IPS-20b (cell line): ENCODE results near the gene ARPC1A.
"Not testable (repeated sequence)": the region's sequence is repeated elsewhere in the genome, so short reads cannot be mapped to it uniquely, and the experiment has no call there.

Experiments
- H3K27ac ChIP-seq: one replicate; pipeline ENCODE4 v1.5.1; 2013; ENCODE audit warnings: low read length
- H3K27me3 ChIP-seq: 2 replicates; pipeline ENCODE4 v1.6.1; 2013; ENCODE audit warnings: mild to moderate bottlenecking, low read length, inconsistent platforms; ENCODE audit not compliant: insufficient read depth
- H3K36me3 ChIP-seq: 2 replicates; pipeline ENCODE4 v1.6.1; 2013; ENCODE audit warnings: low read depth, mild to moderate bottlenecking, inconsistent platforms, low read length, moderate library complexity; ENCODE audit not compliant: insufficient read depth
- H3K4me1 ChIP-seq: 2 replicates; pipeline ENCODE4 v1.6.1; 2013; ENCODE audit warnings: mild to moderate bottlenecking, control low read depth, inconsistent platforms, low read length, moderate library complexity; ENCODE audit not compliant: insufficient read depth
- H3K4me3 ChIP-seq: 2 replicates; pipeline ENCODE4 v1.5.1; 2013; ENCODE audit warnings: mild to moderate bottlenecking, low read length, inconsistent platforms
- H3K9ac ChIP-seq: 2 replicates; pipeline ENCODE4 v1.6.1; 2013; ENCODE audit warnings: low read depth, mild to moderate bottlenecking, inconsistent platforms, low read length, moderate library complexity
- H3K9me3 ChIP-seq: 2 replicates; pipeline ENCODE4 v1.6.1; 2013; ENCODE audit warnings: mild to moderate bottlenecking, low read depth, low read length, inconsistent platforms; ENCODE audit not compliant: insufficient read depth

The ARPC1A gene

GRCh38 chr7:99301496-99301895 lies 24.2 kb upstream of the ARPC1A start:
- H3K27me3 ChIP-seq, result no peaks in the 10 kb centered on the region
- H3K9me3 ChIP-seq, result no peaks in the 10 kb centered on the region
- H3K4me3 ChIP-seq, result no peak overlapping the region
- H3K4me1 ChIP-seq, result no peaks in the 10 kb centered on the region
- no peak overlapping the region for H3K27ac ChIP-seq
- no peaks in the 10 kb centered on the region for H3K36me3 ChIP-seq
- no peak overlapping the region; the same call in 1 of the 2 replicates for H3K9ac ChIP-seq

GRCh38 chr7:99305473-99306260 lies 20.0 kb upstream of the ARPC1A start:
- Histone ChIP-seq H3K9ac (no peak overlapping the region), H3K4me1 (no peaks in the 10 kb centered on the region), H3K27me3 (no peaks in the 10 kb centered on the region), H3K27ac (no peak overlapping the region), H3K9me3 (no peaks in the 10 kb centered on the region), H3K36me3 (no peaks in the 10 kb centered on the region), H3K4me3 (no peak overlapping the region)

- H3K4me3 ChIP-seq, result no peak overlapping the region
These were observed 17.1 kb upstream of the ARPC1A start for GRCh38 chr7:99308461-99309074.

GRCh38 chr7:99309111-99309510 lies 16.6 kb upstream of the ARPC1A start:
- Histone ChIP-seq H3K9me3 (no peaks in the 10 kb centered on the region), H3K4me1 (no peaks in the 10 kb centered on the region), H3K4me3 (no peak overlapping the region), H3K27me3 (no peaks in the 10 kb centered on the region), H3K36me3 (no peaks in the 10 kb centered on the region), H3K27ac (no peak overlapping the region), H3K9ac (no peak overlapping the region)

More at GRCh38 chr7:99308461-99309074, 17.1 kb upstream of the ARPC1A start:
- Histone ChIP-seq H3K36me3 (no peaks in the 10 kb centered on the region), H3K9ac (no peak overlapping the region), H3K4me1 (no peaks in the 10 kb centered on the region), H3K9me3 (no peaks in the 10 kb centered on the region), H3K27me3 (no peaks in the 10 kb centered on the region), H3K27ac (no peak overlapping the region)

- Histone ChIP-seq H3K27me3 (no peaks in the 10 kb centered on the region), H3K36me3 (no peaks in the 10 kb centered on the region), H3K27ac (no peak overlapping the region), H3K9ac (no peak overlapping the region), H3K4me3 (no peak overlapping the region), H3K9me3 (no peaks in the 10 kb centered on the region), H3K4me1 (no peaks in the 10 kb centered on the region)
These were observed 15.7 kb upstream of the ARPC1A start for GRCh38 chr7:99310004-99310403.

- Histone ChIP-seq H3K27ac (no peak overlapping the region), H3K9ac (no peak overlapping the region), H3K4me1 (no peaks in the 10 kb centered on the region), H3K9me3 (no peaks in the 10 kb centered on the region), H3K36me3 (no peaks in the 10 kb centered on the region), H3K4me3 (no peak overlapping the region), H3K27me3 (no peaks in the 10 kb centered on the region)
These were observed 14.0 kb upstream of the ARPC1A start for GRCh38 chr7:99311702-99312101.

GRCh38 chr7:99312316-99313203 lies 13.1 kb upstream of the ARPC1A start:
- no peak overlapping the region for H3K4me3 ChIP-seq

GRCh38 chr7:99313204-99313573 lies 12.5 kb upstream of the ARPC1A start:
- H3K4me1 ChIP-seq, result no peaks in the 10 kb centered on the region
- H3K9me3 ChIP-seq, result no peaks in the 10 kb centered on the region
- H3K27me3 ChIP-seq, result no peaks in the 10 kb centered on the region
- H3K4me3 ChIP-seq, result no peak overlapping the region
- H3K27ac ChIP-seq, result no peak overlapping the region
- H3K36me3 ChIP-seq, result no peaks in the 10 kb centered on the region
- H3K9ac ChIP-seq, result no peak overlapping the region

More at GRCh38 chr7:99312316-99313203, 13.1 kb upstream of the ARPC1A start:
- Histone ChIP-seq H3K9ac (no peak overlapping the region), H3K27ac (no peak overlapping the region), H3K36me3 (no peaks in the 10 kb centered on the region), H3K9me3 (no peaks in the 10 kb centered on the region), H3K4me1 (no peaks in the 10 kb centered on the region), H3K27me3 (no peaks in the 10 kb centered on the region)

- Histone ChIP-seq H3K9me3 (no peaks in the 10 kb centered on the region), H3K9ac (no peak overlapping the region), H3K4me3 (no peak overlapping the region), H3K36me3 (no peaks in the 10 kb centered on the region), H3K4me1 (no peaks in the 10 kb centered on the region), H3K27ac (no peak overlapping the region), H3K27me3 (no peaks in the 10 kb centered on the region)
These were observed 11.2 kb upstream of the ARPC1A start for GRCh38 chr7:99314504-99314903.

- Histone ChIP-seq H3K27ac (no peak overlapping the region), H3K36me3 (no peaks in the 10 kb centered on the region), H3K9ac (no peak overlapping the region)
These were observed 5.3 kb upstream of the ARPC1A start for GRCh38 chr7:99320371-99320770.

GRCh38 chr7:99322659-99323058 lies 3.0 kb upstream of the ARPC1A start:
- H3K27ac ChIP-seq, H3K9me3 ChIP-seq: not testable (repeated sequence)

More at GRCh38 chr7:99320371-99320770, 5.3 kb upstream of the ARPC1A start:
- peaks cover 7% of the 10 kb centered on the region; the same call in 1 of the 2 replicates for H3K4me1 ChIP-seq
- H3K4me3 ChIP-seq, result no peak overlapping the region
- H3K9me3 ChIP-seq, result no peaks in the 10 kb centered on the region
- no peaks in the 10 kb centered on the region for H3K27me3 ChIP-seq

More at GRCh38 chr7:99322659-99323058, 3.0 kb upstream of the ARPC1A start:
- not testable (repeated sequence) for H3K36me3 ChIP-seq, H3K4me1 ChIP-seq, H3K27me3 ChIP-seq, H3K4me3 ChIP-seq, H3K9ac ChIP-seq
